Parathyroid adenoma (tissue), 2 donors: ENCODE results near the gene TPD52L1.

Experiments used
- H2AFZ ChIP-seq: fragments of 300-600 bp; sonication (generic); one replicate; pipeline ENCODE4 v1.7.0; 2017; ENCODE audit warnings: antibody characterized with exemption, mild to moderate bottlenecking
- H3K27ac ChIP-seq: fragments of 300-600 bp; sonication (generic); one replicate; pipeline ENCODE4 v1.7.0; 2017
- H3K27me3 ChIP-seq: fragments of 300-600 bp; sonication (generic); one replicate; pipeline ENCODE4 v1.7.0; 2017; ENCODE audit warnings: low read length; ENCODE audit not compliant: control insufficient read depth, insufficient read depth
- H3K36me3 ChIP-seq: fragments of 300-600 bp; sonication (generic); one replicate; pipeline ENCODE4 v1.7.0; 2017; ENCODE audit warnings: low read length; ENCODE audit not compliant: control insufficient read depth, insufficient read depth
- H3K4me1 ChIP-seq: fragments of 300-600 bp; sonication (generic); one replicate; pipeline ENCODE4 v1.7.0; 2017; ENCODE audit warnings: control low read depth
- H3K4me2 ChIP-seq: fragments of 300-600 bp; sonication (generic); one replicate; pipeline ENCODE4 v1.7.0; 2017; ENCODE audit warnings: low read length
- H3K4me3 ChIP-seq: fragments of 300-600 bp; sonication (generic); one replicate; pipeline ENCODE4 v1.7.0; 2017; ENCODE audit warnings: low read depth, low read length
- H3K79me2 ChIP-seq: fragments of 300-600 bp; sonication (generic); one replicate; pipeline ENCODE4 v1.7.0; 2017; ENCODE audit warnings: control low read depth
- H3K9ac ChIP-seq: fragments of 300-600 bp; sonication (generic); one replicate; pipeline ENCODE4 v1.7.0; 2017; ENCODE audit warnings: mild to moderate bottlenecking
- H3K9me3 ChIP-seq: fragments of 300-600 bp; sonication (generic); one replicate; pipeline ENCODE4 v1.7.0; 2017; ENCODE audit warnings: low read length; ENCODE audit not compliant: control insufficient read depth
- TF ChIP-seq, protein P1 (sequence below): fragments of 300-600 bp; sonication (generic); IDR thresholded peaks from one replicate; pipeline ENCODE4 v1.7.0; 2017; ENCODE audit warnings: antibody characterized with exemption, mild to moderate bottlenecking
- donor health status: primary hyperparathyroidism.

Gene TPD52L1

DNA sequence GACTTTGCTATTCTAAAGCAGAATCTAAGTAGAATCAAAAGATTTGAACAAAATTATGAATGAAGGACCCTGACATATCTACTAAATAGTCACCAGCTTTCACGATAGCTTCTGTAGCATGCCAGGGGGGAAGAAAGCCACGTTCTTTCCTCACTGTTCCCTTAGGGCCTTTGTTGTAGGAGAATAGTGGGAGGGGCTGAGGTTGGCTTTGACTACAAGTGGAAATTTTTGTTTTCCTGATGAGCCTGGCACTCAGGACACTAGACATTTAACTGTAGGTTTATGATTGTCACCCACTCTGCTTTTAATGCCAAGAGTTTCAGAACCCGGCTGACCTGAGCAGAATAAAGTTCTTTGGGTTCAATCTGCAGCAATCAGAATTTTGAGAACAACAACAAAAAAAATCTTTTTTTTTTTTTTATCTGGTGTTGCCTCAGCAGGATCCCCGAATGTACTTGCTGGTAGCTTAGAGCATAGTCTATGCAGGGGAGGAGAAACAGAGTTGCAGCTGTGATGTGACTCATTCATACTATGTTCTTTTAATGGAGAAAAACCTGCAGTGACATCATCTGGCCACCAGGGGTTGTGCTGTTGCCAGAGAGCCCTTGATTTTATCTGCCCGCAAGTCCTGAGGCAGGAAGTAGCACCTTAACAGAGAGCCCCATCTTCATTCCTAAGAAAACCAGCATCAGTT lies 38.5 kb downstream of the TPD52L1 start:
- no peak overlapping the region for H3K9ac ChIP-seq
- no peaks in the 10 kb centered on the region for H3K9me3 ChIP-seq
- H3K27me3 ChIP-seq: no peaks in the 10 kb centered on the region
- TF ChIP-seq, protein P1, sequence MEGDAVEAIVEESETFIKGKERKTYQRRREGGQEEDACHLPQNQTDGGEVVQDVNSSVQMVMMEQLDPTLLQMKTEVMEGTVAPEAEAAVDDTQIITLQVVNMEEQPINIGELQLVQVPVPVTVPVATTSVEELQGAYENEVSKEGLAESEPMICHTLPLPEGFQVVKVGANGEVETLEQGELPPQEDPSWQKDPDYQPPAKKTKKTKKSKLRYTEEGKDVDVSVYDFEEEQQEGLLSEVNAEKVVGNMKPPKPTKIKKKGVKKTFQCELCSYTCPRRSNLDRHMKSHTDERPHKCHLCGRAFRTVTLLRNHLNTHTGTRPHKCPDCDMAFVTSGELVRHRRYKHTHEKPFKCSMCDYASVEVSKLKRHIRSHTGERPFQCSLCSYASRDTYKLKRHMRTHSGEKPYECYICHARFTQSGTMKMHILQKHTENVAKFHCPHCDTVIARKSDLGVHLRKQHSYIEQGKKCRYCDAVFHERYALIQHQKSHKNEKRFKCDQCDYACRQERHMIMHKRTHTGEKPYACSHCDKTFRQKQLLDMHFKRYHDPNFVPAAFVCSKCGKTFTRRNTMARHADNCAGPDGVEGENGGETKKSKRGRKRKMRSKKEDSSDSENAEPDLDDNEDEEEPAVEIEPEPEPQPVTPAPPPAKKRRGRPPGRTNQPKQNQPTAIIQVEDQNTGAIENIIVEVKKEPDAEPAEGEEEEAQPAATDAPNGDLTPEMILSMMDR: peak; percentile 92
- H3K4me2 ChIP-seq: peak overlapping the region; percentile 20
- H3K4me3 ChIP-seq: peak overlapping the region; percentile 37
- H3K4me1 ChIP-seq: peaks cover 47% of the 10 kb centered on the region
- H3K36me3 ChIP-seq: no peaks in the 10 kb centered on the region
- H3K79me2 ChIP-seq: no peaks in the 10 kb centered on the region
- peak overlapping the region; percentile 38 for H3K27ac ChIP-seq
- peak overlapping the region; percentile 3 for H2AFZ ChIP-seq

DNA sequence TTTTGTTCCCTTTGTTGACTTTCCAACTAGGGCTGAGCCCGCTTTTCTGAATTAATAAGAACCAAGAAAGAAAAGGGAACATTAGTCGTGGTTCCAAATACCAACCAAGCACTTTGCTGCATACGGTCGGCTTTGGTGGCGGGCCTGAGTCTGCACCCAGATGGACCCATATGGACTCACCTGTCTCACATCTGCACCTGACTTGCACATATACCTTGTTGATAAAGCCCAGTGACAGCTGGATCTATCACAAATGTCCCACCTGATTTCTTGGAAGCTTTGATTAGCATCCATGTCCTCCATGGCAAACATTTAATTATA lies 39.0 kb downstream of the TPD52L1 start:
- Histone ChIP-seq H3K4me2 (no peak overlapping the region), H3K9ac (no peak overlapping the region), H2AFZ (no peak overlapping the region), H3K36me3 (no peaks in the 10 kb centered on the region), H3K27ac (no peak overlapping the region), H3K9me3 (no peaks in the 10 kb centered on the region), H3K4me3 (no peak overlapping the region), H3K4me1 (peaks cover 52% of the 10 kb centered on the region), H3K27me3 (no peaks in the 10 kb centered on the region), H3K79me2 (no peaks in the 10 kb centered on the region)
- TF ChIP-seq, protein P1: no peak

DNA sequence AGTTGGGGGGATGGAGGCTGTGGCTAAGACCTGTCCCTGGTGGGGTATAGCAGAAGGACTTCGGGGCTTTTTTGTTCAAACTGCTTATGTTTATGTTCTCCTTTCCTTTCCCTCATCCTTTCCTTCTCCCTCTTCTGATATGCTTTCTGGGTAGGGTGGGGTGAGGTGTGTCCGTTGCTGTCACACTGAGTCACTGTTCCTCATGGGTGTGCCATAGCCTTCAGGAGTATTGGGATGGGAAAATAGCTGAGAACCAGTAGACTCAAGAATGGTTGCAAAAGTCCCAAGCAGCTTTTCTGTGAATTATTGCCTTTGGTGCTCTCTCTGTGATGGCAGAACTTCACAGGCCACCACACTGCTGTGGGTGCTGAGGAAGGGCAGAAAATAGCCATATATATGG lies 39.6 kb downstream of the TPD52L1 start:
- no peaks in the 10 kb centered on the region for H3K36me3 ChIP-seq
- TF ChIP-seq, protein P1: no peak
- no peak overlapping the region for H2AFZ ChIP-seq
- no peak overlapping the region for H3K27ac ChIP-seq
- H3K27me3 ChIP-seq: no peaks in the 10 kb centered on the region
- H3K4me3 ChIP-seq: no peak overlapping the region
- H3K9ac ChIP-seq: no peak overlapping the region
- no peaks in the 10 kb centered on the region for H3K9me3 ChIP-seq
- H3K79me2 ChIP-seq: no peaks in the 10 kb centered on the region
- no peak overlapping the region for H3K4me2 ChIP-seq
- H3K4me1 ChIP-seq: peaks cover 55% of the 10 kb centered on the region

DNA sequence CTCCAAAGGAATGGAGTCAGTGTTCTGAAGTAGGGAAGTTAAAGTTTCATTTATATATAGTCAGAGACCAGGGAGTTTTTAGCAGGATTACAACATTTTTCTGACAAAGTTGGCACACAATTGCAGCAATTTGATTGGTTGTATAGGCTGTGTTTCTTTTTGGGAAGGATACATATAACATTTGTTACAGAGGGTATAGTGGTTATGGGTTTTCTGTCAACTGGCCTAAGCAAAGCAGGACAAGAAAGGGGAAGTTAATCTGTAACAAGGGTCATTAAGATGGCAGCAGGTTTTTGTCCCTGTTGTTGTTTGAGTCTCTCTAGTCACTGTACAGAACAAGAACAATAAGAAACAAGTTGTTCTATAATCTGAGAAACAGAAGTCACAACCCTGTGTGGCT lies 41.4 kb downstream of the TPD52L1 start:
- no peak overlapping the region for H3K27ac ChIP-seq
- H3K4me3 ChIP-seq: no peak overlapping the region
- no peak overlapping the region for H3K9ac ChIP-seq
- TF ChIP-seq, protein P1: no peak
- H3K27me3 ChIP-seq: no peaks in the 10 kb centered on the region
- no peak overlapping the region for H2AFZ ChIP-seq
- peaks cover 49% of the 10 kb centered on the region for H3K4me1 ChIP-seq
- no peaks in the 10 kb centered on the region for H3K36me3 ChIP-seq
- H3K9me3 ChIP-seq: no peaks in the 10 kb centered on the region
- H3K4me2 ChIP-seq: no peak overlapping the region
- no peaks in the 10 kb centered on the region for H3K79me2 ChIP-seq

DNA sequence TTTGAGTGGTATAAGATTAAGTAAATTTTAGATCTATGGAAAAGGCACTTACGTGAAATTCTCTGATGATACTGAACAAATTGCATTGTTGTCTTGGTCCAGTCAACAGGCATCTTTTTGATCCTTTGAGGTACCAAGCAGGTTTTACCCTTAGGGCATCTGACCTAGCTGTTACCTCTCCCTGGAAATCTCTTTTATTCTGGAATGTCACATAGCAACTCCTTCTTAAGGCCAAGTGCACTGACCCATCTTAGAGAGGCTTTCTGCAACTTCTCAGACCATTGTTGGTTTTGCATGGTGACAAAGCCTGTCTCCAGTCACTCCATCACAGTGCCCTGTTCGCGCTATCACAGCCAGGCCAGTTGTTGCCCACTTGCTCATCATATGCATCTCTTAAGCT lies 42.0 kb downstream of the TPD52L1 start:
- H3K27ac ChIP-seq: peak overlapping the region; percentile 87
- TF ChIP-seq, protein P1: no peak
- no peak overlapping the region for H3K4me2 ChIP-seq

More for the DNA sequence above, 42.0 kb downstream of the TPD52L1 start:
- peak overlapping the region; percentile 2 for H2AFZ ChIP-seq
- no peak overlapping the region for H3K4me3 ChIP-seq
- no peaks in the 10 kb centered on the region for H3K36me3 ChIP-seq
- no peaks in the 10 kb centered on the region for H3K79me2 ChIP-seq
- H3K9me3 ChIP-seq: no peaks in the 10 kb centered on the region
- H3K9ac ChIP-seq: no peak overlapping the region
- H3K27me3 ChIP-seq: no peaks in the 10 kb centered on the region
- peaks cover 49% of the 10 kb centered on the region for H3K4me1 ChIP-seq
